Endothelial cell of umbilical vein (primary cell): ENCODE results near the gene RASGRP1. TPM values are rescaled to one million over a fixed set of nuclear protein-coding genes. Genes with fewer than 3 reads are reported as not detected.

Source experiments
- BruUV-seq: library from RNA; stranded (reverse); fragments of 400-500 nt; replicated peaks from 2 replicates; lab custom pipeline; 2021; lab: Mats Ljungman, UMichigan
- CTCF ChIA-PET: fragments of 300-600, 350-600 bp; sonication (Branson Sonifier 250); formaldehyde crosslinking; loops from one replicate; lab custom pipeline; 2021; ENCODE audit warnings: antibody characterized with exemption, inconsistent platforms; lab: Charles Lee
- POLR2A ChIA-PET: fragments of 300-600, 350-600 bp; sonication (Branson Sonifier 250); formaldehyde crosslinking; loops from one replicate; lab custom pipeline; 2021; ENCODE audit warnings: antibody characterized with exemption, inconsistent platforms; lab: Charles Lee
- DNase-seq: peaks from one replicate; pipeline ENCODE4 v3.0.0-alpha.2; 2011; ENCODE audit warnings: low read depth, low spot score
- FAIRE-seq: peaks from 2 replicates; lab custom pipeline; 2011; peaks lifted over from hg19 to GRCh38; lab: Jason Lieb, UNC
- H2AFZ ChIP-seq: 2 replicates; pipeline ENCODE4 v1.6.0; 2012; ENCODE audit warnings: low read depth, low read length, control low read depth, inconsistent platforms
- H3K27ac ChIP-seq: 2 replicates; pipeline ENCODE4 v1.5.1; 2011; ENCODE audit warnings: low read depth, mild to moderate bottlenecking, control low read depth, low read length, moderate library complexity; ENCODE audit not compliant: insufficient read depth
- H3K27me3 ChIP-seq, 2 experiments: 2 replicates each; pipeline versions ENCODE4 v1.6.0 to v1.6.1; 2011; ENCODE audit warnings: low read length in 2 of 2, mixed read lengths in 1 of 2; ENCODE audit not compliant: control insufficient read depth in 2 of 2, insufficient read depth in 2 of 2
- H3K36me3 ChIP-seq, 2 experiments: 2 replicates in 1 of 2; 3 replicates in 1 of 2; pipeline ENCODE4 v1.5.1; 2011; ENCODE audit warnings: low read length in 2 of 2, mild to moderate bottlenecking in 1 of 2, moderate library complexity in 1 of 2; ENCODE audit not compliant: control insufficient read depth in 2 of 2, insufficient read depth in 2 of 2; ENCODE audit errors: extremely low read depth in 1 of 2
- H3K4me1 ChIP-seq: 3 replicates; pipeline ENCODE4 v1.5.1; 2011; ENCODE audit warnings: mild to moderate bottlenecking, low read length; ENCODE audit not compliant: control insufficient read depth, insufficient read depth; ENCODE audit errors: extremely low read depth
- H3K4me2 ChIP-seq: 2 replicates; pipeline ENCODE4 v1.6.1; 2011; ENCODE audit warnings: low read length, control low read depth, mixed read lengths; ENCODE audit not compliant: insufficient read depth
- H3K4me3 ChIP-seq, 3 experiments: fragments of 200-600 bp in 1 of 3; sonication (generic), shearing (Covaris generic) in 1 of 3; replicated peaks in 1 of 3; 2 replicates each; pipeline ENCODE4 v1.5.1; 2011 to 2016; ENCODE audit warnings: control low read depth in 3 of 3, low read length in 3 of 3, mild to moderate bottlenecking in 2 of 3, inconsistent platforms in 1 of 3, low read depth in 1 of 3, moderate library complexity in 1 of 3; ENCODE audit not compliant: insufficient read depth in 1 of 3
- H3K79me2 ChIP-seq: 2 replicates; pipeline ENCODE4 v1.6.0; 2012; ENCODE audit warnings: low read length, inconsistent platforms; ENCODE audit not compliant: control insufficient read depth, insufficient read depth
- H3K9ac ChIP-seq: replicated peaks from 2 replicates; pipeline ENCODE3; 2011; ENCODE audit warnings: low read length, control low read depth; ENCODE audit not compliant: insufficient read depth; ENCODE audit errors: extremely low read depth
- H3K9me1 ChIP-seq: replicated peaks from 3 replicates; pipeline ENCODE4 v1.6.0; 2011; ENCODE audit warnings: mild to moderate bottlenecking, low read length; ENCODE audit not compliant: control insufficient read depth, insufficient read depth; ENCODE audit errors: extremely low read depth
- H3K9me3 ChIP-seq: replicated peaks from 2 replicates; pipeline ENCODE4 v1.5.1; 2012; ENCODE audit warnings: low read length, inconsistent platforms; ENCODE audit not compliant: control insufficient read depth, insufficient read depth
- H4K20me1 ChIP-seq: replicated peaks from 2 replicates; pipeline ENCODE3; 2011; ENCODE audit warnings: mild to moderate bottlenecking, low read length; ENCODE audit not compliant: control insufficient read depth, insufficient read depth; ENCODE audit errors: extremely low read depth
- EZH2 ChIP-seq: IDR thresholded peaks from 2 replicates; pipeline ENCODE4 v1.6.1; 2012; ENCODE audit warnings: borderline replicate concordance, low read depth, mild to moderate bottlenecking, moderate library complexity, low read length, inconsistent platforms; ENCODE audit not compliant: severe bottlenecking
- FOS ChIP-seq: IDR thresholded peaks from 2 replicates; pipeline ENCODE4 v1.6.1; 2011; ENCODE audit warnings: mild to moderate bottlenecking, low read length, moderate library complexity, borderline replicate concordance; ENCODE audit not compliant: insufficient read depth
- GATA2 ChIP-seq: IDR thresholded peaks from 2 replicates; pipeline ENCODE4 v1.7.0; 2011; ENCODE audit warnings: low read depth, mild to moderate bottlenecking, moderate library complexity, mixed read lengths, low read length; ENCODE audit not compliant: insufficient read length, insufficient read depth
- JUN ChIP-seq: IDR thresholded peaks from 2 replicates; pipeline ENCODE4 v1.6.1; 2011; ENCODE audit warnings: borderline replicate concordance, low read depth; ENCODE audit not compliant: insufficient read length, insufficient read depth
- MYC ChIP-seq: IDR thresholded peaks from one replicate; pipeline ENCODE4 v1.6.1; 2011; ENCODE audit warnings: mild to moderate bottlenecking, low read depth, low read length
- POLR2A ChIP-seq: IDR thresholded peaks from 2 replicates; pipeline ENCODE4 v1.6.1; 2012; ENCODE audit warnings: low read depth, mild to moderate bottlenecking, control low read depth, low read length
- POLR2AphosphoS5 ChIP-seq: IDR thresholded peaks from 2 replicates; pipeline ENCODE4 v1.6.1; 2012; ENCODE audit warnings: low read depth, mild to moderate bottlenecking, control low read depth, low read length, moderate library complexity; ENCODE audit not compliant: insufficient read depth
- dilution Hi-C: fragments of 300-500 bp; cut with MboI; formaldehyde crosslinking; loops from one replicate; pipeline ENCODE4 v1.15.0; 2019; ENCODE audit warnings: low sequenced_read_pairs; ENCODE audit not compliant: extremely low pct_ligation_motif_present
- intact Hi-C: fragments of 100-400 bp; cut with micrococcal nuclease; formaldehyde crosslinking; loops from one replicate; pipeline ENCODE4 v1.10.0; 2022
- polyA plus RNA-seq, 4 experiments: library from polyadenylated mRNA; depleted of rRNA in 3 of 4; stranded (reverse) in 3 of 4; unstranded in 1 of 4; fragments of >200 nt; gene quantifications; 2 replicates each; pipeline versions ENCODE4 v1.2.1 to v1.2.3, GENCODE V29; 2011 to 2012; ENCODE audit warnings: missing spikeins in 1 of 4
- total RNA-seq: library from RNA; stranded (reverse); gene quantifications from 2 replicates; pipeline ENCODE4 v1.2.3, GENCODE V29; 2021
- TF ChIP-seq, protein P1 (sequence below): IDR thresholded peaks from 2 replicates; pipeline ENCODE4 v1.6.1; 2011; ENCODE audit not compliant: insufficient read depth, insufficient read length
- TF ChIP-seq, protein P2 (sequence below), 2 donors: IDR thresholded peaks; 1 replicate in 1 of 2; 2 replicates in 1 of 2; pipeline ENCODE4 v1.5.1; 2011; ENCODE audit warnings: low read length in 2 of 2, mild to moderate bottlenecking in 2 of 2, moderate library complexity in 2 of 2, control low read depth in 1 of 2, inconsistent platforms in 1 of 2, low read depth in 1 of 2; ENCODE audit not compliant: insufficient read depth in 1 of 2; ENCODE audit errors: extremely low read depth in 1 of 2

RASGRP1 gene
- total and polyA plus RNA-seq, 2 donors (not counting 3 experiments of a cell fraction or from before 2014, with no cell fraction given), result 0.15 to 0.38 TPM

DNA sequence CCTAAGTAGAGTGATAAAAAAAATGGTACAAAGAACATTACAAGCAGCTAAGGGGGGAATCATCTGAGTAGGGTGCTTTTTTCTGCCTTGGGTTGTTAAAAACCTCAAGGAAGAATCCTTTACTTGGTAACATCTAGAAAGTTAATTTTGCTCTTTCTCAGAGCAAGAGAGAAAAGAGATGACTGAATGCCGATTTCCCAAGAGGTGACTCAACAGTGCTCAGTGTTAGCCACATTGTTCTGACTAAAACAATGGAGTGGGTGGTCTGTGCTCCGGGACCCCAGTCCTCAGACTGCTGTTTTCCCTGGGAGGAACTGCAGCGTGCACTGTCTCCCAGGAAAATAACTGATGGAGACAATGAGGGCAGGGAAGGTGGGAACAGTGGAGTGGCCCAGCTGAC, 41.1 kb upstream of the RASGRP1 start:
- BruUV-seq, result no TSS peak
- H3K27me3 ChIP-seq, result peaks cover 13 to 14% of the 10 kb centered on the region in 2 experiments
- no peaks in the 10 kb centered on the region for H3K79me2 ChIP-seq

More for the DNA sequence above, 41.1 kb upstream of the RASGRP1 start:
- Histone ChIP-seq H3K4me1 (no peaks in the 10 kb centered on the region), H3K9me1 (no peaks in the 10 kb centered on the region), H3K9ac (no peak overlapping the region), H3K36me3 (no peaks in the 10 kb centered on the region), H3K9me3 (no peaks in the 10 kb centered on the region), H4K20me1 (no peaks in the 10 kb centered on the region), H3K27ac (no peak overlapping the region), H2AFZ (no peak overlapping the region), H3K4me3 (no peak overlapping the region), H3K4me2 (no peak overlapping the region)
- dilution Hi-C loops (no loop called here), intact Hi-C loops (no loop called here)
- FAIRE-seq, result no peak
- POLR2A ChIA-PET, result no interaction called here
- no peak for TF ChIP-seq GATA2
- no peak for TF ChIP-seq MYC
- TF ChIP-seq JUN, result no peak
- TF ChIP-seq EZH2, result no peak
- no peak for TF ChIP-seq FOS
- TF ChIP-seq, protein P1, sequence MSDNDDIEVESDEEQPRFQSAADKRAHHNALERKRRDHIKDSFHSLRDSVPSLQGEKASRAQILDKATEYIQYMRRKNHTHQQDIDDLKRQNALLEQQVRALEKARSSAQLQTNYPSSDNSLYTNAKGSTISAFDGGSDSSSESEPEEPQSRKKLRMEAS, result no peak
- no peak for TF ChIP-seq POLR2A
- TF ChIP-seq, protein P2, sequence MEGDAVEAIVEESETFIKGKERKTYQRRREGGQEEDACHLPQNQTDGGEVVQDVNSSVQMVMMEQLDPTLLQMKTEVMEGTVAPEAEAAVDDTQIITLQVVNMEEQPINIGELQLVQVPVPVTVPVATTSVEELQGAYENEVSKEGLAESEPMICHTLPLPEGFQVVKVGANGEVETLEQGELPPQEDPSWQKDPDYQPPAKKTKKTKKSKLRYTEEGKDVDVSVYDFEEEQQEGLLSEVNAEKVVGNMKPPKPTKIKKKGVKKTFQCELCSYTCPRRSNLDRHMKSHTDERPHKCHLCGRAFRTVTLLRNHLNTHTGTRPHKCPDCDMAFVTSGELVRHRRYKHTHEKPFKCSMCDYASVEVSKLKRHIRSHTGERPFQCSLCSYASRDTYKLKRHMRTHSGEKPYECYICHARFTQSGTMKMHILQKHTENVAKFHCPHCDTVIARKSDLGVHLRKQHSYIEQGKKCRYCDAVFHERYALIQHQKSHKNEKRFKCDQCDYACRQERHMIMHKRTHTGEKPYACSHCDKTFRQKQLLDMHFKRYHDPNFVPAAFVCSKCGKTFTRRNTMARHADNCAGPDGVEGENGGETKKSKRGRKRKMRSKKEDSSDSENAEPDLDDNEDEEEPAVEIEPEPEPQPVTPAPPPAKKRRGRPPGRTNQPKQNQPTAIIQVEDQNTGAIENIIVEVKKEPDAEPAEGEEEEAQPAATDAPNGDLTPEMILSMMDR (IDR thresholded peaks at IDR 0.05; ENCODE audit: extremely low read depth in 1 of 2, insufficient read depth in 1 of 2, low read depth in 1 of 2, low read length in 2 of 2), result no peak
- TF ChIP-seq POLR2AphosphoS5, result no peak
- DNase-seq, result no peak
- CTCF ChIA-PET, result interaction anchor here (1.3 kb wide), 1 partner anchor 42 kb away, joined by 5 read pairs; no protein-coding TSS in a partner anchor
